Measurements from ENCODE around the gene ATP6V0D1.

- TF ChIP-seq POLR2A (IDR thresholded peaks at IDR 0.05) (no peak), CTCF (IDR thresholded peaks at IDR 0.05) (no peak), EP300 (IDR thresholded peaks at IDR 0.05) (no peak)
Observed at GRCh38 chr16:67441271-67441753, 39.6 kb downstream of the ATP6V0D1 start.
